Astrocyte (in vitro differentiated cells and primary cell): Measurements from ENCODE around the gene UVRAG. TPM values are rescaled to one million over a fixed set of nuclear protein-coding genes. Genes with fewer than 3 reads are reported as not detected.

Experiments used
- DNase-seq: peaks from one replicate; pipeline ENCODE4 v3.0.0-alpha.2; 2010; ENCODE audit warnings: low read depth
- FAIRE-seq: peaks from 2 replicates; lab custom pipeline; 2011; peaks lifted over from hg19 to GRCh38; lab: Jason Lieb, UNC
- H2AFZ ChIP-seq: 2 replicates; pipeline ENCODE4 v1.6.0; 2012; ENCODE audit warnings: low read depth, low read length, inconsistent platforms
- H3K27ac ChIP-seq: 2 replicates; pipeline ENCODE4 v1.5.1; 2011; ENCODE audit warnings: low read depth, low read length, inconsistent platforms
- H3K27me3 ChIP-seq: 2 replicates; pipeline ENCODE4 v1.6.0; 2011; ENCODE audit warnings: low read length, inconsistent platforms; ENCODE audit not compliant: insufficient read depth
- H3K36me3 ChIP-seq: 2 replicates; pipeline ENCODE4 v1.5.1; 2011; ENCODE audit warnings: low read length, inconsistent platforms; ENCODE audit not compliant: insufficient read depth
- H3K4me1 ChIP-seq: 2 replicates; pipeline ENCODE4 v1.5.1; 2011; ENCODE audit warnings: low read length, inconsistent platforms; ENCODE audit not compliant: insufficient read depth
- H3K4me2 ChIP-seq: 2 replicates; pipeline ENCODE4 v1.6.0; 2012; ENCODE audit warnings: low read length, inconsistent platforms
- H3K4me3 ChIP-seq: 2 replicates; pipeline ENCODE4 v1.5.1; 2011; ENCODE audit warnings: low read depth, mild to moderate bottlenecking, low read length, inconsistent platforms; ENCODE audit not compliant: insufficient read depth
- H3K79me2 ChIP-seq: 2 replicates; pipeline ENCODE4 v1.6.0; 2012; ENCODE audit warnings: mild to moderate bottlenecking, low read length, inconsistent platforms; ENCODE audit not compliant: insufficient read depth
- H3K9ac ChIP-seq: 2 replicates; pipeline ENCODE4 v1.6.0; 2012; ENCODE audit warnings: mild to moderate bottlenecking, low read length, inconsistent platforms
- H3K9me3 ChIP-seq: 2 replicates; pipeline ENCODE4 v1.5.1; 2012; ENCODE audit warnings: low read depth, mild to moderate bottlenecking, low read length, inconsistent platforms; ENCODE audit not compliant: insufficient read depth
- H4K20me1 ChIP-seq: 2 replicates; pipeline ENCODE4 v1.6.0; 2012; ENCODE audit warnings: low read length, inconsistent platforms; ENCODE audit not compliant: insufficient read depth
- H3K27ac Mint-ChIP-seq: one replicate; pipeline ENCODE4 v1.8.0; 2021; ENCODE audit warnings: mild to moderate bottlenecking, mixed read lengths; ENCODE audit not compliant: unreplicated experiment
- H3K27me3 Mint-ChIP-seq: one replicate; pipeline ENCODE4 v1.8.0; 2021; ENCODE audit warnings: low read depth, mixed read lengths; ENCODE audit not compliant: unreplicated experiment
- H3K36me3 Mint-ChIP-seq: one replicate; pipeline ENCODE4 v1.8.0; 2021; ENCODE audit warnings: low read depth, mixed read lengths; ENCODE audit not compliant: unreplicated experiment
- H3K4me1 Mint-ChIP-seq: one replicate; pipeline ENCODE4 v1.8.0; 2021; ENCODE audit warnings: low read depth, mixed read lengths; ENCODE audit not compliant: unreplicated experiment
- H3K4me3 Mint-ChIP-seq: one replicate; pipeline ENCODE4 v1.8.0; 2021; ENCODE audit warnings: mild to moderate bottlenecking, moderate library complexity, mixed read lengths; ENCODE audit not compliant: unreplicated experiment
- H3K9me3 Mint-ChIP-seq: one replicate; pipeline ENCODE4 v1.8.0; 2021; ENCODE audit warnings: mild to moderate bottlenecking, mixed read lengths; ENCODE audit not compliant: unreplicated experiment
- CTCF ChIP-seq: IDR thresholded peaks from 2 replicates; pipeline ENCODE4 v1.5.1; 2011; ENCODE audit warnings: low read depth, mild to moderate bottlenecking, inconsistent platforms, low read length, moderate library complexity; ENCODE audit not compliant: insufficient read depth
- EZH2 ChIP-seq: IDR thresholded peaks from 2 replicates; pipeline ENCODE4 v1.6.1; 2012; ENCODE audit warnings: mild to moderate bottlenecking, low read length, inconsistent platforms; ENCODE audit not compliant: insufficient read depth
- total RNA-seq: library from RNA; stranded (reverse); gene quantifications from 2 replicates; pipeline ENCODE4 v1.2.1, GENCODE V29; 2021

UVRAG gene
- total RNA-seq, 1 donor from 2014 or later, result 15.3 TPM

- Mint-ChIP-seq H3K36me3 (no peaks in the 10 kb centered on the region), H3K27me3 (peaks cover 48% of the 10 kb centered on the region), H3K27ac (no peak overlapping the region), H3K4me3 (no peak overlapping the region), H3K4me1 (no peaks in the 10 kb centered on the region), H3K9me3 (peaks cover 4% of the 10 kb centered on the region)
- Histone ChIP-seq H2AFZ (no peak overlapping the region), H3K9ac (no peak overlapping the region), H4K20me1 (no peaks in the 10 kb centered on the region), H3K27ac (no peak overlapping the region), H3K79me2 (no peaks in the 10 kb centered on the region), H3K27me3 (peaks cover 2% of the 10 kb centered on the region), H3K4me3 (no peak overlapping the region), H3K4me2 (no peak overlapping the region), H3K9me3 (no peaks in the 10 kb centered on the region), H3K36me3 (no peaks in the 10 kb centered on the region), H3K4me1 (no peaks in the 10 kb centered on the region)
- TF ChIP-seq CTCF, result no peak
- TF ChIP-seq EZH2, result no peak
- DNase-seq (no peak), FAIRE-seq (no peak)
These were observed 357.6 kb downstream of the UVRAG start for GRCh38 chr11:76172583-76172982.

GRCh38 chr11:76173663-76174062, 358.7 kb downstream of the UVRAG start:
- peaks cover 46% of the 10 kb centered on the region for H3K27me3 Mint-ChIP-seq
- Histone ChIP-seq H4K20me1 (no peaks in the 10 kb centered on the region), H3K9me3 (no peaks in the 10 kb centered on the region), H3K4me3 (no peak overlapping the region), H3K79me2 (no peaks in the 10 kb centered on the region), H3K36me3 (no peaks in the 10 kb centered on the region), H3K4me1 (no peaks in the 10 kb centered on the region), H3K27me3 (peaks cover 2% of the 10 kb centered on the region), H3K9ac (no peak overlapping the region), H3K4me2 (no peak overlapping the region), H2AFZ (no peak overlapping the region), H3K27ac (no peak overlapping the region)
- peaks cover 4% of the 10 kb centered on the region for H3K9me3 Mint-ChIP-seq
- no peaks in the 10 kb centered on the region for H3K4me1 Mint-ChIP-seq
- DNase-seq, result no peak
- FAIRE-seq, result no peak
- H3K4me3 Mint-ChIP-seq, result no peak overlapping the region
- H3K36me3 Mint-ChIP-seq, result no peaks in the 10 kb centered on the region
- TF ChIP-seq CTCF (no peak), EZH2 (no peak)
- no peak overlapping the region for H3K27ac Mint-ChIP-seq

- Histone ChIP-seq H4K20me1 (no peaks in the 10 kb centered on the region), H3K4me2 (no peak overlapping the region), H3K27ac (no peak overlapping the region), H3K9ac (no peak overlapping the region), H3K4me3 (no peak overlapping the region), H3K9me3 (no peaks in the 10 kb centered on the region), H3K79me2 (no peaks in the 10 kb centered on the region), H3K27me3 (peaks cover 2% of the 10 kb centered on the region), H3K36me3 (no peaks in the 10 kb centered on the region), H2AFZ (no peak overlapping the region), H3K4me1 (no peaks in the 10 kb centered on the region)
- FAIRE-seq (no peak), DNase-seq (no peak)
- Mint-ChIP-seq H3K4me1 (no peaks in the 10 kb centered on the region), H3K27ac (no peak overlapping the region), H3K9me3 (peaks cover 4% of the 10 kb centered on the region), H3K27me3 (peaks cover 41% of the 10 kb centered on the region), H3K36me3 (no peaks in the 10 kb centered on the region), H3K4me3 (no peak overlapping the region)
- TF ChIP-seq CTCF (no peak), EZH2 (no peak)
These were observed 359.3 kb downstream of the UVRAG start for GRCh38 chr11:76174330-76174729.
